Thyroid gland (tissue), 4 donors: ENCODE measurements around the gene LCNL1.

ENCODE experiments used
- POLR2A ChIP-seq, 2 donors: fragments of 450-650 bp; IDR thresholded peaks; one replicate each; pipeline ENCODE4 v1.6.1; 2017; ENCODE audit warnings: antibody characterized with exemption in 2 of 2, mild to moderate bottlenecking in 2 of 2, moderate library complexity in 1 of 2
- TF ChIP-seq, protein P1 (sequence below), 6 experiments: fragments of 200-600 bp in 3 of 6; fragments of 450-650 bp in 3 of 6; sonication (generic) in 3 of 6; IDR thresholded peaks; one replicate each; pipeline ENCODE4 v1.5.1; 2016 to 2019; ENCODE audit warnings: antibody characterized with exemption in 6 of 6, mild to moderate bottlenecking in 2 of 6, inconsistent platforms in 1 of 6, moderate library complexity in 1 of 6

DNA sequence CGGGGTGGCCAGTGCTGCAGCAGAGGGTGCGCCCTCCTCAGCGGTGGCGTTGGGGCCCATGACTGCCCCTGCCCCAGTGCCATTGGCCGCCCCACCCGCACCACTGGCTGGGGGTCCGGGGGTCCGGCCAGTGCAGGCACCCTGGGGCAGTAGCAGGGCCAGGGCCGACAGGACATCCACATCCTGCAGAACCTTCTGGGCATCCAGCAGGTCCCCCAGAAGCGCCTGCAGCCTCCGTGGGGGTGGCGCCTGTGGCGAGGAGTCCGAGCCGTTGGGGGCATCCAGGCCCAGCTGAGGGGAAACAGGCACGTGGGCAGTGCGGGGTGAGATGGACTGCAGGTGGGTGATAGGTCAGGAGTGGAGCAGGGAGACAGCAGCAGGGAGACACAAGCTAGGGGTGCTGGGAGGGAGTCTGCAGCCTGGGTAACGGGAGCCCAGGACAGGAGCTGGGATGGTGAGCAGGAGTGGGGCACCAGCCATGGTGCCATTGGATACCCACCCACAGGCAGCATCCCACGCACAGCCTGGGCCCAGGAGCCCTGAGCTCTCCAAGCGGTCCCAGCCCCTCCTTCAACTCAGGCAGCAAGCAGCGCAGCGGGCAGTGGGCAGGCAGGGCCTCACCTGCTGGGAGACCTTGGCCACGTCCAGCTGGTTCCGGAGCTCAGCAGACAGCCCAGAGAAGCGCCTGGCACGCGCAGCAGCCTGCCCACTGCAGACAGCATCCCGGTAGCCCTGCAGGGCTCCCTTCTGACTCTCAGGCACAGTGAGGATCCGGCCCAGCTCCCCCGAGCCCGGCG, 38.2 kb downstream of the LCNL1 start:
- TF ChIP-seq, protein P1, sequence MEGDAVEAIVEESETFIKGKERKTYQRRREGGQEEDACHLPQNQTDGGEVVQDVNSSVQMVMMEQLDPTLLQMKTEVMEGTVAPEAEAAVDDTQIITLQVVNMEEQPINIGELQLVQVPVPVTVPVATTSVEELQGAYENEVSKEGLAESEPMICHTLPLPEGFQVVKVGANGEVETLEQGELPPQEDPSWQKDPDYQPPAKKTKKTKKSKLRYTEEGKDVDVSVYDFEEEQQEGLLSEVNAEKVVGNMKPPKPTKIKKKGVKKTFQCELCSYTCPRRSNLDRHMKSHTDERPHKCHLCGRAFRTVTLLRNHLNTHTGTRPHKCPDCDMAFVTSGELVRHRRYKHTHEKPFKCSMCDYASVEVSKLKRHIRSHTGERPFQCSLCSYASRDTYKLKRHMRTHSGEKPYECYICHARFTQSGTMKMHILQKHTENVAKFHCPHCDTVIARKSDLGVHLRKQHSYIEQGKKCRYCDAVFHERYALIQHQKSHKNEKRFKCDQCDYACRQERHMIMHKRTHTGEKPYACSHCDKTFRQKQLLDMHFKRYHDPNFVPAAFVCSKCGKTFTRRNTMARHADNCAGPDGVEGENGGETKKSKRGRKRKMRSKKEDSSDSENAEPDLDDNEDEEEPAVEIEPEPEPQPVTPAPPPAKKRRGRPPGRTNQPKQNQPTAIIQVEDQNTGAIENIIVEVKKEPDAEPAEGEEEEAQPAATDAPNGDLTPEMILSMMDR (IDR thresholded peaks at IDR 0.05), result no peak
- no peak for TF ChIP-seq POLR2A (IDR thresholded peaks at IDR 0.05)
